B cell (primary cell): ENCODE measurements around the gene MBOAT7. TPM values are rescaled to one million over a fixed set of nuclear protein-coding genes. Genes with fewer than 3 reads are reported as not detected.
"Not testable (repeated sequence)": the region's sequence is repeated elsewhere in the genome, so short reads cannot be mapped to it uniquely, and the experiment has no call there.

Experiments used
- ATAC-seq: fragments of 200-7000 bp; cut with Tn5 transposase; one replicate; pipeline ENCODE4 v1.10.0; 2021; ENCODE audit warnings: low read depth, mild to moderate bottlenecking, moderate number of reproducible peaks, moderate library complexity
- CTCF ChIA-PET: fragments of 350-600 bp; sonication (Branson Sonifier 250); formaldehyde crosslinking; loops from one replicate; lab custom pipeline; 2021; ENCODE audit warnings: antibody characterized with exemption, inconsistent platforms; lab: Charles Lee
- POLR2A ChIA-PET: fragments of 350-600 bp; sonication (Branson Sonifier 250); formaldehyde crosslinking; loops from one replicate; lab custom pipeline; 2021; ENCODE audit warnings: antibody characterized with exemption; lab: Charles Lee
- DNase-seq: peaks from one replicate; pipeline ENCODE4 v3.0.0; 2013
- H2AFZ ChIP-seq: 2 replicates; pipeline ENCODE4 v1.6.1; 2012; ENCODE audit warnings: mild to moderate bottlenecking, low read depth, low read length; ENCODE audit not compliant: insufficient read depth, poor library complexity, severe bottlenecking
- H3K27ac ChIP-seq, 2 donors: 1 replicate in 1 of 2; 2 replicates in 1 of 2; pipeline ENCODE4 v1.5.1; 2012 to 2013; ENCODE audit warnings: low read length in 2 of 2, mild to moderate bottlenecking in 2 of 2, moderate library complexity in 1 of 2
- H3K27me3 ChIP-seq, 4 experiments: fragments of 200-600 bp in 1 of 4; sonication (generic) in 1 of 4; replicated peaks in 1 of 4; 1 replicate in 2 of 4; 2 replicates in 2 of 4; pipeline versions ENCODE4 v1.6.1 to v1.7.0; 2013 to 2016; ENCODE audit warnings: low read length in 3 of 4, mild to moderate bottlenecking in 2 of 4, mixed read lengths in 1 of 4, moderate library complexity in 1 of 4; ENCODE audit not compliant: insufficient read depth in 4 of 4, control insufficient read depth in 3 of 4; ENCODE audit errors: control extremely low read depth in 1 of 4
- H3K36me3 ChIP-seq, 2 experiments: replicated peaks in 1 of 2; 1 replicate in 1 of 2; 2 replicates in 1 of 2; pipeline versions ENCODE4 v1.6.1 to v1.7.1; 2013; ENCODE audit warnings: low read length in 1 of 2; ENCODE audit not compliant: insufficient read depth in 2 of 2, control insufficient read depth in 1 of 2; ENCODE audit errors: control extremely low read depth in 1 of 2, extremely low read depth in 1 of 2
- H3K4me1 ChIP-seq, 2 donors: fragments of 200-600 bp in 1 of 2; sonication (generic) in 1 of 2; 1 replicate in 1 of 2; 2 replicates in 1 of 2; pipeline versions ENCODE4 v1.5.1 to v1.6.1; 2013 to 2017; ENCODE audit warnings: low read length in 2 of 2; ENCODE audit not compliant: control insufficient read depth in 2 of 2, insufficient read depth in 2 of 2
- H3K4me2 ChIP-seq: replicated peaks from 2 replicates; pipeline ENCODE3; 2012; ENCODE audit warnings: mild to moderate bottlenecking, low read depth, low read length; ENCODE audit not compliant: poor library complexity, severe bottlenecking
- H3K4me3 ChIP-seq, 5 experiments: fragments of 200-600 bp in 1 of 5; sonication (generic) in 1 of 5; 1 replicate in 3 of 5; 2 replicates in 2 of 5; pipeline versions ENCODE4 v1.5.1 to v1.7.0; 2011 to 2016; ENCODE audit warnings: low read length in 4 of 5, mild to moderate bottlenecking in 4 of 5, low read depth in 2 of 5, control low read depth in 1 of 5, moderate library complexity in 1 of 5; ENCODE audit not compliant: insufficient read depth in 1 of 5; ENCODE audit errors: control extremely low read depth in 1 of 5, extremely low read depth in 1 of 5
- H3K79me2 ChIP-seq: fragments of 200-600 bp; sonication (generic); one replicate; pipeline ENCODE4 v1.6.0; 2016; ENCODE audit warnings: low read length; ENCODE audit not compliant: control insufficient read depth, insufficient read depth
- H3K9ac ChIP-seq: fragments of 200-600 bp; sonication (generic); 2 replicates; pipeline ENCODE4 v1.6.1; 2017; ENCODE audit warnings: mild to moderate bottlenecking, low read length, moderate library complexity
- H3K9me3 ChIP-seq, 3 donors: one replicate each; pipeline versions ENCODE4 v1.6.1 to v1.7.1; 2013; ENCODE audit warnings: low read length in 2 of 3; ENCODE audit not compliant: control insufficient read depth in 2 of 3, insufficient read depth in 1 of 3; ENCODE audit errors: control extremely low read depth in 1 of 3
- H4K20me1 ChIP-seq: 2 replicates; pipeline ENCODE4 v1.6.0; 2012; ENCODE audit warnings: mild to moderate bottlenecking, low read length; ENCODE audit not compliant: insufficient read depth, control insufficient read depth, poor library complexity, severe bottlenecking
- H3K27ac Mint-ChIP-seq: one replicate; pipeline ENCODE4 v1.8.0; 2021; ENCODE audit warnings: mixed read lengths
- H3K27me3 Mint-ChIP-seq: one replicate; pipeline ENCODE4 v1.8.0; 2021; ENCODE audit warnings: mixed read lengths
- H3K4me1 Mint-ChIP-seq: one replicate; pipeline ENCODE4 v1.8.0; 2021; ENCODE audit warnings: mixed read lengths
- H3K4me3 Mint-ChIP-seq: one replicate; pipeline ENCODE4 v1.8.0; 2021; ENCODE audit warnings: mixed read lengths
- H3K9me3 Mint-ChIP-seq: one replicate; pipeline ENCODE4 v1.8.0; 2022; ENCODE audit warnings: mixed read lengths; ENCODE audit not compliant: insufficient read depth
- CTCF ChIP-seq: fragments of 200-600 bp; IDR thresholded peaks from one replicate; pipeline ENCODE4 v1.8.0; 2022; ENCODE audit warnings: antibody characterized with exemption, mild to moderate bottlenecking
- EZH2 ChIP-seq: IDR thresholded peaks from 2 replicates; pipeline ENCODE4 v1.6.1; 2012; ENCODE audit warnings: borderline replicate concordance, low read depth, mild to moderate bottlenecking, moderate library complexity, low read length; ENCODE audit not compliant: insufficient read depth, poor library complexity, severe bottlenecking
- WGBS: methylation state at CpG from one replicate; pipeline ENCODE4 v1.1.5; 2013; ENCODE audit warnings: missing lambda C conversion rate; ENCODE audit not compliant: insufficient coverage; 5-methylcytosine and 5-hydroxymethylcytosine counted together
- intact Hi-C: fragments of 100-400 bp; cut with micrococcal nuclease; formaldehyde crosslinking; loops from one replicate; pipeline ENCODE4 v1.10.0; 2022
- polyA plus RNA-seq: library from polyadenylated mRNA; depleted of rRNA; stranded (reverse); fragments of >200 nt; gene quantifications from 2 replicates; pipeline ENCODE4 v1.2.3, GENCODE V29; 2012
- total RNA-seq, 2 donors: library from RNA; stranded (reverse); fragments of 120-200 nt in 1 of 2; gene quantifications; 1 replicate in 1 of 2; 2 replicates in 1 of 2; pipeline versions ENCODE4 v1.2.3 to v1.2.4, GENCODE V29; 2013 to 2022

MBOAT7 gene
- total and polyA plus RNA-seq, 2 donors (not counting 1 experiment from before 2014, with no cell fraction given), result 22.3 to 34.8 TPM

- H3K9ac ChIP-seq, H3K4me2 ChIP-seq, H3K27me3 Mint-ChIP-seq, H2AFZ ChIP-seq, ATAC-seq, DNase-seq, H3K4me3 ChIP-seq, H3K27ac ChIP-seq, H3K9me3 ChIP-seq, H3K27me3 ChIP-seq, H3K9me3 Mint-ChIP-seq, intact Hi-C loops, H3K4me3 Mint-ChIP-seq, H3K27ac Mint-ChIP-seq: not testable (repeated sequence)
- Histone ChIP-seq H3K4me1 (peaks cover 40 to 78% of the 10 kb centered on the region in 2 donors), H4K20me1 (peaks cover 90% of the 10 kb centered on the region), H3K36me3 (peaks cover 3 to 57% of the 10 kb centered on the region in 2 experiments), H3K79me2 (peaks cover 84% of the 10 kb centered on the region)
- H3K4me1 Mint-ChIP-seq, result peaks cover 75% of the 10 kb centered on the region
- ChIA-PET CTCF (interaction anchor here (0.5 to 1.1 kb wide), 3 partner anchors 20 to 356 kb away, joined by 3 read pairs; no protein-coding TSS in a partner anchor), POLR2A (interaction anchor here (1.8 kb wide), 1 partner anchor 16 kb away, joined by 5 read pairs; the partner anchor contains the start of gene TSEN34)
- 83% methylated on average over 6 of the region's 23 CpGs for WGBS
These were observed 17.8 kb upstream of the MBOAT7 start for GRCh38 chr19:54207193-54207592.

GRCh38 chr19:54206831-54207177 lies 17.4 kb upstream of the MBOAT7 start:
- peaks cover 94% of the 10 kb centered on the region for H4K20me1 ChIP-seq
- POLR2A ChIA-PET, result interaction anchor here (1.8 kb wide), 1 partner anchor 16 kb away, joined by 5 read pairs; the partner anchor contains the start of gene TSEN34
- H3K4me3 ChIP-seq, result no peak overlapping the region
- H3K27me3 ChIP-seq, result no peaks in the 10 kb centered on the region
- peaks cover 79% of the 10 kb centered on the region for H3K4me1 Mint-ChIP-seq
- H3K9me3 Mint-ChIP-seq, result no peaks in the 10 kb centered on the region
- TF ChIP-seq EZH2 (no peak), CTCF (no peak)
- no peak overlapping the region for H3K4me3 Mint-ChIP-seq
- no peak overlapping the region for H3K27ac ChIP-seq
- no peaks in the 10 kb centered on the region for H3K9me3 ChIP-seq
- WGBS, result 77% methylated on average over 13 of the region's 13 CpGs
- H3K36me3 ChIP-seq, result peaks cover 3 to 61% of the 10 kb centered on the region in 2 experiments
- CTCF ChIA-PET, result interaction anchor here (0.5 to 1.1 kb wide), 2 partner anchors 59 to 356 kb away, joined by 3 read pairs; no protein-coding TSS in a partner anchor
- H3K4me2 ChIP-seq, result no peak overlapping the region
- no peak for DNase-seq
- H3K4me1 ChIP-seq, result peaks cover 44 to 82% of the 10 kb centered on the region in 2 donors
- no peaks in the 10 kb centered on the region for H3K27me3 Mint-ChIP-seq
- no peak overlapping the region for H3K27ac Mint-ChIP-seq
- H2AFZ ChIP-seq, result no peak overlapping the region
- intact Hi-C loops, result no loop called here
- peaks cover 88% of the 10 kb centered on the region for H3K79me2 ChIP-seq
- no peak overlapping the region for H3K9ac ChIP-seq
- ATAC-seq, result no peak
